K562 (cell line): ENCODE results near the gene DCTN1. TPM values are rescaled to one million over a fixed set of nuclear protein-coding genes. Genes with fewer than 3 reads are reported as not detected.

Experiments used
- BRF1 ChIP-seq: IDR thresholded peaks from 3 replicates; pipeline ENCODE4 v1.6.1; 2011; ENCODE audit warnings: borderline replicate concordance, mild to moderate bottlenecking; ENCODE audit not compliant: insufficient read length; ENCODE audit errors: extremely low read depth
- C11orf30 ChIP-seq: fragments of 450-650 bp; IDR thresholded peaks from 2 replicates; pipeline ENCODE4 v1.6.1; 2016; ENCODE audit warnings: low read depth, mild to moderate bottlenecking
- CBFA2T2 ChIP-seq: fragments of 450-650 bp; conservative IDR thresholded peaks from 2 replicates; pipeline ENCODE4 v1.6.1; 2017; ENCODE audit warnings: mild to moderate bottlenecking
- CBX3 ChIP-seq, 2 experiments: IDR thresholded peaks; 1 replicate in 1 of 2; 2 replicates in 1 of 2; pipeline ENCODE4 v1.6.1; 2012; ENCODE audit warnings: inconsistent platforms in 2 of 2, low read length in 2 of 2, borderline replicate concordance in 1 of 2, control low read depth in 1 of 2
- CCNT2 ChIP-seq: IDR thresholded peaks from 2 replicates; pipeline ENCODE4 v1.6.1; 2011; ENCODE audit warnings: borderline replicate concordance, low read depth, mild to moderate bottlenecking, moderate library complexity, mixed read lengths, low read length; ENCODE audit not compliant: insufficient read length; ENCODE audit errors: extremely low read depth
- CEBPZ ChIP-seq: fragments of 150-350 bp; IDR thresholded peaks from 2 replicates; pipeline ENCODE4 v1.6.1; 2014; ENCODE audit warnings: low read depth, mild to moderate bottlenecking, low read length, borderline replicate concordance
- CHCHD3 ChIP-seq: fragments of 250-450 bp; sonication (Bioruptor Pico); IDR thresholded peaks from 2 replicates; pipeline ENCODE4 v2.1.2; 2022; ENCODE audit warnings: mild to moderate bottlenecking
- ESRRB ChIP-seq: fragments of 250-450 bp; sonication (Bioruptor Pico); IDR thresholded peaks from 2 replicates; pipeline ENCODE4 v1.5.0; 2020; ENCODE audit warnings: mild to moderate bottlenecking, moderate library complexity, borderline replicate concordance
- ETS1 ChIP-seq: conservative IDR thresholded peaks from 2 replicates; pipeline ENCODE4 v1.6.1; 2011; ENCODE audit warnings: low read depth, mild to moderate bottlenecking, low read length; ENCODE audit not compliant: control insufficient read depth
- FIP1L1 ChIP-seq: fragments of 200-400 bp; formaldehyde crosslinking; IDR thresholded peaks from 2 replicates; pipeline ENCODE4 v1.6.1; 2018; ENCODE audit warnings: mild to moderate bottlenecking, low read depth, low read length; ENCODE audit not compliant: poor library complexity, severe bottlenecking
- HDAC3 ChIP-seq: fragments of 450-650 bp; IDR thresholded peaks from 2 replicates; pipeline ENCODE4 v1.6.1; 2018; ENCODE audit warnings: borderline replicate concordance, mild to moderate bottlenecking, moderate library complexity; ENCODE audit not compliant: partially characterized antibody
- HIVEP1 ChIP-seq: fragments of 250-450 bp; sonication (Bioruptor Pico); IDR thresholded peaks from 2 replicates; pipeline ENCODE4 v1.4.0; 2020; ENCODE audit warnings: mild to moderate bottlenecking
- MECOM ChIP-seq: fragments of 250-450 bp; sonication (Bioruptor Pico); IDR thresholded peaks from 2 replicates; pipeline ENCODE4 v1.8.0; 2022; ENCODE audit warnings: inconsistent platforms
- MXD1 ChIP-seq: fragments of 250-450 bp; sonication (Bioruptor Pico); IDR thresholded peaks from 2 replicates; pipeline ENCODE4 v1.8.0; 2021; ENCODE audit warnings: borderline replicate concordance, mild to moderate bottlenecking, moderate library complexity; ENCODE audit not compliant: poor library complexity, severe bottlenecking
- RUNX1 ChIP-seq: sonication (generic); IDR thresholded peaks from 2 replicates; pipeline ENCODE4 v1.6.1; 2016; ENCODE audit warnings: antibody characterized with exemption, low read depth
- TCF7 ChIP-seq: sonication (generic); IDR thresholded peaks from 2 replicates; pipeline ENCODE4 v1.6.1; 2016; ENCODE audit warnings: antibody characterized with exemption, borderline replicate concordance
- ZBTB9 ChIP-seq: fragments of 450-650 bp; formaldehyde crosslinking; IDR thresholded peaks from 2 replicates; pipeline ENCODE4 v1.4.0; 2020; ENCODE audit warnings: mild to moderate bottlenecking, moderate library complexity
- ZKSCAN1 ChIP-seq: fragments of 150-350 bp; IDR thresholded peaks from 2 replicates; pipeline ENCODE4 v1.6.1; 2016; ENCODE audit warnings: low read depth, low read length
- ZNF3 ChIP-seq: fragments of 250-450 bp; sonication (Bioruptor Pico); IDR thresholded peaks from 2 replicates; pipeline ENCODE4 v1.5.0; 2021; ENCODE audit warnings: mild to moderate bottlenecking, moderate library complexity
- ZNF707 ChIP-seq: fragments of 250-450 bp; sonication (Bioruptor Pico); conservative IDR thresholded peaks from 2 replicates; pipeline ENCODE4 v1.8.0; 2022; ENCODE audit warnings: inconsistent platforms, mild to moderate bottlenecking, moderate library complexity
- ZZZ3 ChIP-seq: fragments of 450-650 bp; IDR thresholded peaks from 2 replicates; pipeline ENCODE4 v1.6.1; 2016; ENCODE audit warnings: antibody characterized with exemption, mild to moderate bottlenecking, moderate library complexity
- polyA plus RNA-seq, 8 experiments: library from polyadenylated mRNA; depleted of rRNA in 4 of 8; stranded (reverse) in 5 of 8; unstranded in 3 of 8; fragments of >200 nt; fragmentation: Nextera tagmentation in 2 of 8; fragmentation: Illumina TruSeq in 1 of 8; extraction: Ambion mirVana in 2 of 8; extraction: Trizol in 1 of 8; gene quantifications; 2 replicates each; pipeline versions ENCODE4 v1.2.1 to v1.2.3, GENCODE V29; 2011 to 2014; ENCODE audit warnings: inconsistent platforms in 1 of 8, missing spikeins in 1 of 8
- total RNA-seq, 7 experiments: library from RNA; depleted of rRNA in 6 of 7; stranded (reverse); fragments of >200 nt in 6 of 7; fragmentation: Illumina TruSeq in 2 of 7; extraction: Trizol in 2 of 7; gene quantifications; 2 replicates each; pipeline versions ENCODE4 v1.2.1 to v1.2.3, GENCODE V29; 2011 to 2021; ENCODE audit warnings: low replicate concordance in 1 of 7

The DCTN1 gene
- total and polyA plus RNA-seq, 9 of the 15 experiments (the other 6 are each of a cell fraction or from before 2014, with no cell fraction given), result 23.9 to 71.7 (median 45.0) TPM

- TF ChIP-seq CCNT2 (no peak), C11orf30 (peak; percentile 39), ZKSCAN1 (no peak), ZNF707 (CRISPR knock-in tag) (no peak), TCF7 (no peak), CHCHD3 (CRISPR knock-in tag) (no peak), RUNX1 (no peak), CEBPZ (no peak), ZBTB9 (CRISPR knock-in tag) (no peak), ZZZ3 (no peak), MXD1 (CRISPR knock-in tag) (no peak), CBX3 (IDR thresholded peaks at IDR 0.05; ENCODE audit: borderline replicate concordance in 1 of 2, low read length in 2 of 2) (0 out of 3 replicates have a peak, but pooled peaks of 1 of the 2 experiments have one; percentile 17), ESRRB (no peak), FIP1L1 (peak; percentile 90), ZNF3 (CRISPR knock-in tag) (no peak), HDAC3 (no peak), CBFA2T2 (no peak), BRF1 (no peak), ETS1 (no peak), MECOM (CRISPR knock-in tag) (no peak), HIVEP1 (no peak)
Measured at GRCh38 chr2:74391580-74392448, 11.7 kb upstream of the DCTN1 start (continued).
